Measurements from ENCODE around the gene COPS2. TPM values are rescaled to one million over a fixed set of nuclear protein-coding genes. Genes with fewer than 3 reads are reported as not detected.

Gene COPS2
- total RNA-seq, 1 donor from 2014 or later = 68.2 TPM

DNA sequence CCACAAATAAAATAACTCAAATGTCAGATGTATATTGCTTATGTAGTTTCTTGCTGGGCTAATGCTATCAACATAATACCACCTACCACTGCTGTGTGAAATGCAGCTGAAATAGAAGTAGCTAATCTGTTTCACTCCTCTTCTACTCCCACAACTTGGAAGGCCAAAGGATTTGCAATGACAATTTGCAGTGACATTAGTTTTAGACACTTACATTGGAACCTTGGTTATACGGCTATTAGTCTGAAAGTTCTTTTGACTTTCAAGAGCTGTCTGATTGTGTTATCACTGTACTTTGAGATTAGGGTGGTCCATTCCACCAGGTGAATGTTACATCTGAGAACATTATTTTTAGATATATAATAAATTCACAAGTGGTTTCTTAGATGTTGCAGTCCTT, 33.5 kb downstream of the COPS2 start:
- H3K36me3 Mint-ChIP-seq (ENCODE audit: unreplicated experiment) = peaks cover 4% of the 10 kb centered on the region
- no peak overlapping the region for H3K4me3 Mint-ChIP-seq (ENCODE audit: unreplicated experiment)
- H3K27me3 Mint-ChIP-seq (ENCODE audit: unreplicated experiment) = no peaks in the 10 kb centered on the region
- H3K9me3 Mint-ChIP-seq (ENCODE audit: unreplicated experiment) = no peaks in the 10 kb centered on the region
- no peak for DNase-seq (ENCODE audit: extremely low spot score, unreplicated experiment)
- no peaks in the 10 kb centered on the region for H3K4me1 Mint-ChIP-seq (ENCODE audit: unreplicated experiment)
- no peak overlapping the region for H3K27ac Mint-ChIP-seq (ENCODE audit: unreplicated experiment)
- TF ChIP-seq, protein P1, sequence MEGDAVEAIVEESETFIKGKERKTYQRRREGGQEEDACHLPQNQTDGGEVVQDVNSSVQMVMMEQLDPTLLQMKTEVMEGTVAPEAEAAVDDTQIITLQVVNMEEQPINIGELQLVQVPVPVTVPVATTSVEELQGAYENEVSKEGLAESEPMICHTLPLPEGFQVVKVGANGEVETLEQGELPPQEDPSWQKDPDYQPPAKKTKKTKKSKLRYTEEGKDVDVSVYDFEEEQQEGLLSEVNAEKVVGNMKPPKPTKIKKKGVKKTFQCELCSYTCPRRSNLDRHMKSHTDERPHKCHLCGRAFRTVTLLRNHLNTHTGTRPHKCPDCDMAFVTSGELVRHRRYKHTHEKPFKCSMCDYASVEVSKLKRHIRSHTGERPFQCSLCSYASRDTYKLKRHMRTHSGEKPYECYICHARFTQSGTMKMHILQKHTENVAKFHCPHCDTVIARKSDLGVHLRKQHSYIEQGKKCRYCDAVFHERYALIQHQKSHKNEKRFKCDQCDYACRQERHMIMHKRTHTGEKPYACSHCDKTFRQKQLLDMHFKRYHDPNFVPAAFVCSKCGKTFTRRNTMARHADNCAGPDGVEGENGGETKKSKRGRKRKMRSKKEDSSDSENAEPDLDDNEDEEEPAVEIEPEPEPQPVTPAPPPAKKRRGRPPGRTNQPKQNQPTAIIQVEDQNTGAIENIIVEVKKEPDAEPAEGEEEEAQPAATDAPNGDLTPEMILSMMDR (IDR thresholded peaks at IDR 0.05) = no peak

DNA sequence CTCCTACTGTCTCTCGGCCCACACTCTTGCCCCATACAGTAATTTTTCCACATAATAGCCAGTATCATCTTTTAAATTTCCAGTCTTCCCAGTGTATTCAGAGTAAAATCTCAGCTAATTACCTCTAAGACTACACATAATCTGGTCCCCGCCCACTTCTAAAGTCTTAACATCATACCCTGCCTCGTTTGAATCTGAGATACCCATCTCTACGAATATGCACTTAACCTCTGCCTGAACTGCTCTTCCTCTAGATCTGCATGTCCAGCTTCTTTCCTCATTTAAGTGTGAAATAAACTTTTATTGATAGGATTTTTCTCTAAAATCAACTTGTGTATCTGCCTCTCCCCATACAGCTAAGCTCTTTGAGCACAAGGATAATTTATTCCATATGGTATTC, 34.6 kb downstream of the COPS2 start:
- Mint-ChIP-seq H3K4me3 (ENCODE audit: unreplicated experiment) (no peak overlapping the region), H3K9me3 (ENCODE audit: unreplicated experiment) (peaks cover 3% of the 10 kb centered on the region), H3K27me3 (ENCODE audit: unreplicated experiment) (no peaks in the 10 kb centered on the region), H3K36me3 (ENCODE audit: unreplicated experiment) (peaks cover 11% of the 10 kb centered on the region), H3K27ac (ENCODE audit: unreplicated experiment) (no peak overlapping the region), H3K4me1 (ENCODE audit: unreplicated experiment) (no peaks in the 10 kb centered on the region)
- no peak for DNase-seq (ENCODE audit: extremely low spot score, unreplicated experiment)
- TF ChIP-seq, protein P1 (IDR thresholded peaks at IDR 0.05) = no peak

DNA sequence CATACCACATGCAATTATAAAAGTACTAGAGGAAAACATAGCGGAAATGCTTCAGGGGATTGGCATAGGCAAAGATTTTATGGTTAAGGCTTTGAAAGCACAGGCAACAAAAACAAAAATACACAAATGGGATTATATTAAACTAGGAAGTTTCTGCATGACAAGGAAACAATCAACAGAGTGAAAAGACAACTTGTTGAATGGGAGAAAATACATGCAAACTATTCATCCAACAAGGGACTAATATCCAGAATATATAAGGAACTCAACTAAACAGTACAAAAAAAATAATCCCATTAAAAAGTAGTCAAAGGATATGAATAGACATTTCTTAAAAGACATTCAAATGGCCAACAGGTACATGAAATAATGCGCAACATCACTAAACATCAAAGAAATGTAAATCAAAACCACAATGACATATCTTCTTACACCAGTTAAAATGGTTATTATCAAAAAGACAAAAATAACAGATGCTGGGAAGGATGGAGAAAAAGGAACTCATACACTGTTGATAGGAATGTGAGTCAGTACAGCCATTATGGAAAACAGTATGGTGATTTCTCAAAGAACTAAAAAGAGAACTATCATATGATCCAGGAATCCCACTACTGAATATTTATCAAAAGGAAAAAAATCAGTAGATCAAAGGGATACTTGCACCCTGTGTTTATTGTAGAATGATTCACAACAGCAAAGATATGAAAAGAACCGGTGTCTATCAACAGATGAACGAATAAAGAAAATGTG, 39.1 kb downstream of the COPS2 start:
- TF ChIP-seq, protein P1 (IDR thresholded peaks at IDR 0.05) = no peak
- H3K4me3 Mint-ChIP-seq (ENCODE audit: unreplicated experiment) = no peak overlapping the region
- no peak overlapping the region for H3K27ac Mint-ChIP-seq (ENCODE audit: unreplicated experiment)
- H3K36me3 Mint-ChIP-seq (ENCODE audit: unreplicated experiment) = peaks cover 41% of the 10 kb centered on the region
- peaks cover 29% of the 10 kb centered on the region for H3K9me3 Mint-ChIP-seq (ENCODE audit: unreplicated experiment)
- H3K27me3 Mint-ChIP-seq (ENCODE audit: unreplicated experiment) = no peaks in the 10 kb centered on the region
- no peak for DNase-seq (ENCODE audit: extremely low spot score, unreplicated experiment)
- no peaks in the 10 kb centered on the region for H3K4me1 Mint-ChIP-seq (ENCODE audit: unreplicated experiment)

DNA sequence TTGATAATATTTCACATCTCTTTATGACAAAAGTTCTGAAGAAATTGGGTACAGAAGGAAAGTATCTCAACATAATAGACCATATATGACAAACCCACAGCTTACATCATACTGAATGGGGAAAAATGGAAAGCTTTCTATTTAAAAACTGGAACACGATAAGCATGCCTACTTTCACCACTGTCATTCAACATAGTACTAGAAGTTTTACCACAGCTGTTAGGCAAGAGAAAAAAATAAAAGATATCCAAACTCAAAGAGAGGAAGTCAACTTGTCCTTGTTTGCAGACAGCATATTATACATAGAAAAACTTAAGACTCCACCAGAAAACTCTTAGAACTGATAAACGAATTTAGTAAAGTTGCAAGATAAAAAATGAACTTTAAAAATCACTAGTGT, 40.3 kb downstream of the COPS2 start:
- Mint-ChIP-seq H3K27ac (ENCODE audit: unreplicated experiment) (no peak overlapping the region), H3K27me3 (ENCODE audit: unreplicated experiment) (no peaks in the 10 kb centered on the region), H3K36me3 (ENCODE audit: unreplicated experiment) (peaks cover 46% of the 10 kb centered on the region), H3K9me3 (ENCODE audit: unreplicated experiment) (peaks cover 29% of the 10 kb centered on the region), H3K4me1 (ENCODE audit: unreplicated experiment) (no peaks in the 10 kb centered on the region), H3K4me3 (ENCODE audit: unreplicated experiment) (no peak overlapping the region)
- TF ChIP-seq, protein P1 (IDR thresholded peaks at IDR 0.05) = no peak
- DNase-seq (ENCODE audit: extremely low spot score, unreplicated experiment) = no peak

DNA sequence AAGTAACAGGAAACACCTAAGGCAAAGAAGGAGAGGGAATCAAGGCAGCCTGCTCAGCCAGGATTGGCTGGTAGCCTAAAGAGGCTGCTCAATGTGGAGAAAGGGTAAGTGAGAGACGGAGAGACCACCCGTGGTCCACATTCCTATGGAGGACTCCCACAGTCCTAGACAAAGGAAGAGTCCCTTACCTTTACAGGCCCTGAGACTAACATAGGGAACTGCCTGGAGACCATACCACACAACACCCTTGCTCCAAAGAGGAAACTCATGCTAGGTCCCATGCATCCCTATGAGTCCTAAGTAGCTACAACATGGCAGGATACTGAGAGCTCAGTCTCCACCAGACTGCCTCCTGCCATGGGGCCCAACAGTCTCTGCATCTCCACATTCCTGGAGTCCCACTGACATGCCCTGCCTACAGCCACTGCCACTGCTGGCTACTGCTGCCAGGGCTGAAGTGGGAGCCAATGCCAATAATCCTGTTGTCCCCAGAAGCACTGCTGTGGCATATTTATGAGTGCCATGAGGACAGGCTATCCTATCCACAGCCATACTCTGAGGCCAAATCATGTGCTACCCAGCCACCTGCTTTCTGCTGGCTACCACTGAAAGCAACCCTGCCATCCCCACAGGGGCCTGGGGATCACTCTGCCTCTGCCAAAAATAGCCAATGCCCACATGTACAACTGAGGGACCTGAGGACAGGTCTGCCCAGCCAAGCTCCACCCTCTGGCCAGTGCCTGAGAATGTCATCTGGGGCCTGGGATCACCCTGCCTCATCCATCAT, 45.0 kb downstream of the COPS2 start:
- Mint-ChIP-seq H3K27me3 (ENCODE audit: unreplicated experiment) (no peaks in the 10 kb centered on the region), H3K27ac (ENCODE audit: unreplicated experiment) (no peak overlapping the region), H3K4me3 (ENCODE audit: unreplicated experiment) (no peak overlapping the region), H3K4me1 (ENCODE audit: unreplicated experiment) (no peaks in the 10 kb centered on the region), H3K9me3 (ENCODE audit: unreplicated experiment) (peaks cover 25% of the 10 kb centered on the region), H3K36me3 (ENCODE audit: unreplicated experiment) (peaks cover 47% of the 10 kb centered on the region)
- TF ChIP-seq, protein P1 (IDR thresholded peaks at IDR 0.05) = no peak
- no peak for DNase-seq (ENCODE audit: extremely low spot score, unreplicated experiment)

Data from osteocyte (in vitro differentiated cells).